GM12873 (cell line): ENCODE data around the gene KRT7.

ENCODE experiments used
- TF ChIP-seq, protein P1 (sequence below): IDR thresholded peaks from 2 replicates; pipeline ENCODE4 v1.5.1; 2012; ENCODE audit warnings: low read depth, mild to moderate bottlenecking, moderate library complexity, low read length, control low read depth; ENCODE audit not compliant: insufficient read depth; ENCODE audit errors: missing control alignments

The KRT7 gene

DNA sequence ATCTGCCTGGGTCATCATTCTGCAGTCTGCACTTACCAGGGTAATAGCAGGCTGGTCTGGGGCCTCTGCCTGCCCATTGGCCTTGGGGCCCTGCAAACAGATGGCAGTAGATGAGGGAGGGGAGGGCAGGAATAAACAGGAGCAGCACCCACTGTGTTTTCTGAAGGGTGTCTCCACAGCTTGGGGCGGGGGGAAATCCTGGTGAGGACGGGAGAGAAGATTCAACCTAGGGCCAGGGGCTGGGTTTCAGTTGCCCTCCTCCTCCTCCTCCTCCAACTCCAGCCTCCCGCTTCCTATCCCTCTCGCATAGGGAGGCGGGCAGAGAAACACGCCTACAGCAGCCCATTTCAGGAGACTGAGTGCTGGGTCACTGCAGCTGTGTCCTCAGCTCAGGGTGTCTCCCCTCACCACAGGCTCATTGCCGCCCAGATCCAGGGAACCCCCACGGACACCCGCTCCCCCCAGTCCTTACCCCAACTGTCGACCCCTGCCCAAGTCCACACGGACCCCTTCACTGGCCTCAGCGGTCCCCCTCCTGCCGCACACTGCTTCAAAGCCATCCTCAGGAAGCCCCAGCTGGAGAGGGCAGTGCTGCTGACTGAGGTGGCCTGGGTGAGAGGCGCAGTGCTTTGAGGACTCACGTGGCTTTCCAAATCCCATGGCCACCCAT, 32.1 kb upstream of the KRT7 start:
- TF ChIP-seq, protein P1, sequence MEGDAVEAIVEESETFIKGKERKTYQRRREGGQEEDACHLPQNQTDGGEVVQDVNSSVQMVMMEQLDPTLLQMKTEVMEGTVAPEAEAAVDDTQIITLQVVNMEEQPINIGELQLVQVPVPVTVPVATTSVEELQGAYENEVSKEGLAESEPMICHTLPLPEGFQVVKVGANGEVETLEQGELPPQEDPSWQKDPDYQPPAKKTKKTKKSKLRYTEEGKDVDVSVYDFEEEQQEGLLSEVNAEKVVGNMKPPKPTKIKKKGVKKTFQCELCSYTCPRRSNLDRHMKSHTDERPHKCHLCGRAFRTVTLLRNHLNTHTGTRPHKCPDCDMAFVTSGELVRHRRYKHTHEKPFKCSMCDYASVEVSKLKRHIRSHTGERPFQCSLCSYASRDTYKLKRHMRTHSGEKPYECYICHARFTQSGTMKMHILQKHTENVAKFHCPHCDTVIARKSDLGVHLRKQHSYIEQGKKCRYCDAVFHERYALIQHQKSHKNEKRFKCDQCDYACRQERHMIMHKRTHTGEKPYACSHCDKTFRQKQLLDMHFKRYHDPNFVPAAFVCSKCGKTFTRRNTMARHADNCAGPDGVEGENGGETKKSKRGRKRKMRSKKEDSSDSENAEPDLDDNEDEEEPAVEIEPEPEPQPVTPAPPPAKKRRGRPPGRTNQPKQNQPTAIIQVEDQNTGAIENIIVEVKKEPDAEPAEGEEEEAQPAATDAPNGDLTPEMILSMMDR = no peak

DNA sequence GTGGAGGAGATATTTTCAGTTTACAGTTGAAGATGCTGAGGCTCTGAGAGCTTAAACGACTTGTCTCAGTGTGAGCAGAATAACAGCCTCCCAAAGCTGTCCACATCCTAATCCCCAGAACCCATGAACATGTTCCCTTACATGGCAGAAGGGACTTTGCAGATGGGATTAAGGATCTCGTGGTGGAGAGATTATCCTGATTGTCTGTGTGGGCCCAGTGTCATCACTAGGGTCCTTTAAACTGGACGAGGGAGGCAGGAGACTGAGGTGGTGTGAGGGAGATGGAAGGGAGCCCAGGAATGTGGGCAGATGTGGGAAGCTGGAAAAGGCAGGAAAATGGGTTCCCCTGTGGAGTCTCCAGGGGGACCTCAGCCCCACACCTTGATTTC, 31.6 kb upstream of the KRT7 start:
- TF ChIP-seq, protein P1 = no peak

DNA sequence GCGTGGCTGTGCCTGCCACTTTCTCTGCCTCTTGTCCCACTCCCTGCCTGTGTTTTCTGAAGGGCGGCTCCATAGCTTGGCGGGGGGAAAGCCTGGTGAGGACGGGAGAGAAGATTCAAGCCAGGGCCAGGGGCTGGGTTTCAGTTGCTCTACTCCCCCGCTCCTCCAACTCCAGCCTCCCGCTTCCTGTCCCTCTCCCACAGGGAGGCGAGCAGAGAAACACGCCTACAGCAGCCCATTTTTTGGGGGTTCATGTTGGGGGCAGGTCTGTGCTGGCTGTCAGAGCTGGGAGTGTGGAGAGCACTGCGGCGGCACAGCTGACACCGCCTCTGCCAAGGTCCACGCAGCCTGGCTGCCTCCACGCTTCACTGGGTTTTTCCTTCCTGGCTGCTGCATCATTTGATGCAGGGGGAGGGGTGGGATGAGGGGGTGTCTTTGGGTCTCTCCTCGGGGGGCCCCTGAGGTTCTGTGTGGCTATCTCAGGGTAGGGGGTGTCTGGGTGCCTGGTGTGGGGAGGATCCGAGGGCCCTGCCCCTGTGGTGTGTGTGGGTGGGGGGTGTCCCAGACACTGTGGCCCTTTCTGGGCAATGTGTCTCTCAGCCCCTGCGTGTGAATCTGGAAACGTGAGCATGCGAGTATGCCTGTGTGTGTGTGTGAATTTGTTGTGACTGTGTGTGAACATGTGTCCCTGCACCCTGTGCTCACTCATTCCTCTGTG, 30.5 kb upstream of the KRT7 start:
- TF ChIP-seq, protein P1 = no peak

DNA sequence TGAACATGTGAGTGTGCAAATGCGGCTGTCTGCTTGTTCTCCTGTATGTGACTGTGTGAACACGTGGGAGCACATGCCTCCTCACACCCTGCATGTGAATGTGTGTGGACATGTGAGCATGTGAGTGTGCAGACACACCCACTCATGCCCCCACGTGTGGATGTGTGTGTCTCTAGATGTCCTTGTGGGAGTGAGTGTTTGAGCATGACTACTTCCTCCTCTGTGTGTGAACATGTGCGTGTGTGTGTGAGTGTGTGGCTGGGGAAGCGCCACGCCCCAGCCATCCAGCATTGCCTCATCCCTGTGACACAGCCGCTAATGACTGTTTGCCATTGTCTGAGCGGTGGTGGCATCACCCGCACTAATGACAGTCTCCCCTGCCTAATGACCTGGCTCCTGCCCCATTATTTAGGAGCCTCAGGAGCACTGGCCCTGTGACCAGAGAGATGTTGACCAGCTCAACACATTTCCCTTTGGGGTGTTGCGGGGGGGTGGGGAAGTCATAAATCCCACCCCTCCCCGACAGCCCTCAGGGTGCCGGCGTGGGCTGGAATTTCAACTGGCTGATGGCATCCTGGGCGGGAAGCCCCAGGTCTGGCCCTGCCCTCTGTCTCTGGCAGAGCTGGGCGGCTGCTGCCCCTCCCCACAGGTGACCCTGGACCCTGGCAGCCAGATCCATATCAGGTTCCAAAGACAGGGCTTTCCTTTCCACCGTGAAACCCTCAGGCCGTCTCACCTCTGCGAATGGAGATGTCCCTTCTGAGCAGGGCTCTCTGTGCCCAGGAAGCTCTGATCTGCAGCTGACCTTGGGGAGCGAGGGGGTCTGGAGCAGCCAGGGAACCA, 29.7 kb upstream of the KRT7 start:
- TF ChIP-seq, protein P1 = no peak

DNA sequence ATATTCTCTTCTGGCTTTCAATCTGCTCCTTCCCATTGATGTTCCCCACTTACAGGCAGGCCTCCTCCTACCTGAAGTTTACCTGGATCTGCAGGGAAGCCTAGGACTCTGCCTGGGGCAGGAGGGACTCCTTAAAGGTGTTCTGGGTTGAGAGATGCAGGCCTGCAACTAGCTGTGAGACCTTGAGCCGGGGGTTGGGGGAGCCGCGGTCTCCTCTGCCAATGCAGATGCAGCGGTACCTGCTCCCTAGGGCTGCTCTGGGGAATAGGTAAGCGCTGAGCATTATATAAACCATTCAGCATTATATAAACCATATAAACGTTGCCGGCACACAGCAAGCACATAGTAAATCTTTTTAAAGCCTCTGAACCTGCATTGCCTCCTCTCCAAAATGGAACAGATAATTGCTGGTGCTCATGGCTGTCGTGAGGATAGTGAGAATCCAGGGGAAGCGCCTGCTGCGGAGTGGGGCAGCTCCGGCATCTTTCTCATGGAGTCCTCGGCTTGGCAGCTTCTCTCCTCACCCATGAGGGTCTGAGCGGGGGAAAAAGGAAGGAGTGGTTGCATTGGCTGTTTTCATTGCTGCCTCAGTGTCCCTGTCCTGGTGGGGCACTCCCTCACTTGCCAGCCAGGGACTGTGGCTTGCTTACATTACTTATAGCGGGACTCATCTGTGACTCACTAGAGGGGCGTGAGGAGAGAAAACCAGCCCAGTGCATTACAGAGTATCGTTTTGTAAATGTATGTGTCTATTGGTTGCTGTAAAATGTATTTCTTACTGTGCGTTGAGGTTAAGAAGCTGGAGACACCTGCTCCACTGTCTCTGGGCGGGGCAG, 28.7 kb upstream of the KRT7 start:
- TF ChIP-seq, protein P1 = no peak

DNA sequence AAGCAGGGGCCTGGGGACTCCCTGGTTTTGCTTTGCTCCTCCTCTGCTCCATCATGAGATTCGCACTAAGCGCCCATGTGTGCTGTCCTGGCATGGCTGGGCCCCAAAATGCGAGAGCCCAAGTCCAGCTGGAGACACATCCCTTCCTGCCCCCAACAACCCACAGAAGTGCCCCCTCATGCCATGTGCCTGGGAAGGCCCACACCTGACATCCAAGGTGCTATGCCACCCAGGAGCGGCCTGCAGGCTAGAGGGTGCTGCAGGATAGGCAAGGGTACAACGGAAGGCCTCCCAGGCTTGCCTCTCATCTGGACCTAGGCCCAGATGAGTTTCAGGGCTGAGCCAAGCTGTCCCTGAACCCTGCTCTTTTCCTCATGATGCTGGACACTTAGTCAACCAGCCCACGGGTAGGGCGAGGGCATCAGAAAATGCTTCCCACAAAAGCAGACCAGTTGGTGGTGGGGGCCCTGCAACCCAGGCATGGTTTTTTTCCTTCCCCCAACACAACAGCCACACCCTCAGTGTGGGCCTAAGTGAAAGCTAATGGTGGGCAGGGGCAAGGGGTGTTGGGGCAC, 28.0 kb upstream of the KRT7 start:
- TF ChIP-seq, protein P1 = no peak
